ENCODE measurements around the gene RETREG1. TPM values are rescaled to one million over a fixed set of nuclear protein-coding genes. Genes with fewer than 3 reads are reported as not detected.

The RETREG1 gene
- total RNA-seq, 1 experiment from 2014 or later, result 3.4 TPM

DNA sequence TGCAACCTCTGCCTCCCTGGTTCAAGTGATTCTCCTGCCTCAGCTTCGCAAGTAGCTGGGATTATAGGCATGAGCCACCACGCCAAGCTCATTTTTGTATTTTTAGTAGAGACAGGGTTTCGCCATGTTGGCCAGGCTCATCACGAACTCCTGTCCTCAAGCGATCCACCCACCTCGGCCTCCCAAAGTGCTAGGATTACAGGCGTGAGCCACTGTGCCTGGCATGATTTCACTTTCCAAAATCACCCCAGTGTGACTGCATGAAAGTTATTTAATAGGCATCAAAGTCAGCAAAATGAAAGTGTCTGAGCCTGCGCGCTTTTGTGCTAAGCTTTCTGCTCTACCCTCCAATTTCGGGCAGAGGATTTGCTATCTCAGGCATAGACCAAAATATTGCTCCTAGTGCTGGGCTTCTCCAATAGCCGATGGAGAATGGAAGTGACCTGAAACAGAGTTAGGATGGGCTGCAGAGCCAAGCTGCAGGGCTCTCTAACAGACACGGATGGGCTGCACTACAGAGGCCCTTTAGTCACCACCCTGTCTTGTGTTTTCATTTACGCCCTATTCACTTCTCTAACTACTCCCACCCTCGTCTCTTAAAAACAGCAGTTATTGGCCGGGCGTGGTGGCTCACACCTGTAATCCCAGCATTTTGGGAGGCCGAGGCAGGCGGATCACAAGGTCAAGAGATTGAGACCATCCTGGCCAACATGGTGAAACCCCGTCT lies 44.3 kb downstream of the RETREG1 start:
- no peak overlapping the region for H2BK12ac ChIP-seq (ENCODE audit: insufficient read length, low read depth, low read length)
- no CpG with 5 or more reads among the region's 19 CpGs for WGBS (ENCODE audit: extremely low coverage, insufficient read length, low lambda C conversion rate)

More for the DNA sequence above, 44.3 kb downstream of the RETREG1 start:
- no peaks in the 10 kb centered on the region for H3K9me3 ChIP-seq (ENCODE audit: control insufficient read depth, low read depth, low read length)
- no peak overlapping the region for H2AFZ ChIP-seq (ENCODE audit: low read length)
- Mint-ChIP-seq H3K27ac (no peak overlapping the region), H3K4me1 (peaks cover 34 to 41% of the 10 kb centered on the region in 2 experiments), H3K36me3 (ENCODE audit: insufficient read depth in 1 of 3, low read depth in 3 of 3) (no peaks in the 10 kb centered on the region; a peak in 1 of 7 replicates), H3K27me3 (ENCODE audit: low read depth) (no peaks in the 10 kb centered on the region; the same call in 1 of the 2 replicates), H3K4me3 (no peak overlapping the region), H3K9me3 (no peaks in the 10 kb centered on the region)
- no peaks in the 10 kb centered on the region for H3K79me1 ChIP-seq (ENCODE audit: insufficient read depth, low read depth, low read length, poor library complexity, severe bottlenecking)
- H3K4me1 ChIP-seq (ENCODE audit: insufficient read depth, low read length), result peaks cover 7% of the 10 kb centered on the region; the same call in 1 of the 2 replicates
- no peak overlapping the region for H3K14ac ChIP-seq (ENCODE audit: insufficient read depth, low read length)
- no peak overlapping the region for H4K91ac ChIP-seq (ENCODE audit: insufficient read length, low read depth, low read length)
- no peak overlapping the region for H2AK5ac ChIP-seq (ENCODE audit: insufficient read length, low read length)
- DNase-seq, result no peak
- H2BK20ac ChIP-seq (ENCODE audit: low read depth, low read length, poor library complexity, severe bottlenecking), result no peak overlapping the region
- H3K4me2 ChIP-seq (ENCODE audit: insufficient read depth, insufficient read length, low read length), result no peak overlapping the region
- H2BK5ac ChIP-seq (ENCODE audit: insufficient read length, low read length), result no peak overlapping the region
- H3K4ac ChIP-seq (ENCODE audit: low read depth, low read length), result no peak overlapping the region
- no peak overlapping the region for H3K27ac ChIP-seq (ENCODE audit: insufficient read length, low read depth, low read length)
- H3K79me2 ChIP-seq (ENCODE audit: insufficient read depth, low read length), result no peaks in the 10 kb centered on the region
- no peak for TF ChIP-seq CTCF (conservative IDR thresholded peaks at IDR 0.05)
- no peaks in the 10 kb centered on the region for H3K27me3 ChIP-seq (ENCODE audit: insufficient read depth, low read length)
- no peaks in the 10 kb centered on the region for H3K23me2 ChIP-seq (ENCODE audit: insufficient read length, low read depth, low read length, poor library complexity, severe bottlenecking)
- H3K9ac ChIP-seq (ENCODE audit: extremely low read depth, insufficient read length, low read length), result no peak overlapping the region
- H2BK120ac ChIP-seq (ENCODE audit: low read depth, low read length, poor library complexity, severe bottlenecking), result no peak overlapping the region
- H3T11ph ChIP-seq (ENCODE audit: low read length), result no peak overlapping the region
- H3K56ac ChIP-seq (ENCODE audit: insufficient read length, low read depth, low read length), result no peak overlapping the region
- no peaks in the 10 kb centered on the region for H4K20me1 ChIP-seq (ENCODE audit: control insufficient read depth, insufficient read depth, insufficient read length)
- no peak overlapping the region for H3K18ac ChIP-seq (ENCODE audit: insufficient read length, low read depth, low read length)
- no peak overlapping the region for H4K8ac ChIP-seq (replicated peaks; ENCODE audit: insufficient read length, low read depth, low read length)
- no peak overlapping the region for H4K5ac ChIP-seq (ENCODE audit: insufficient read length, low read depth, low read length)
- no peak overlapping the region for H3K23ac ChIP-seq (ENCODE audit: insufficient read length, low read depth, low read length)
- no peak overlapping the region for H2BK15ac ChIP-seq (ENCODE audit: low read depth, low read length)
